KMS-11 (cell line): Measurements from ENCODE around the gene POPDC3.

ENCODE experiments used
- H2AFZ ChIP-seq: fragments of 200-600 bp; sonication (generic); 2 replicates; pipeline ENCODE4 v1.6.1; 2016; ENCODE audit warnings: antibody characterized with exemption, mixed run types, low read depth
- H3K27ac ChIP-seq: fragments of 200-600 bp; sonication (generic); 2 replicates; pipeline ENCODE4 v1.6.1; 2016; ENCODE audit warnings: mild to moderate bottlenecking, mixed run types
- H3K27me3 ChIP-seq: fragments of 200-600 bp; sonication (generic); 2 replicates; pipeline ENCODE4 v1.6.1; 2017; ENCODE audit warnings: mild to moderate bottlenecking, low read depth, mixed run types, moderate library complexity; ENCODE audit not compliant: insufficient read depth
- H3K36me3 ChIP-seq: fragments of 200-600 bp; sonication (generic); 2 replicates; pipeline ENCODE4 v1.6.1; 2017; ENCODE audit warnings: mild to moderate bottlenecking, mixed run types; ENCODE audit not compliant: insufficient read depth
- H3K4me1 ChIP-seq: fragments of 200-600 bp; sonication (generic); 2 replicates; pipeline ENCODE4 v1.6.1; 2016; ENCODE audit warnings: mild to moderate bottlenecking, low read depth, mixed run types; ENCODE audit not compliant: poor library complexity, severe bottlenecking
- H3K4me2 ChIP-seq: fragments of 200-600 bp; sonication (generic); 2 replicates; pipeline ENCODE4 v1.7.0; 2016; ENCODE audit warnings: mild to moderate bottlenecking, mixed run types
- H3K4me3 ChIP-seq: fragments of 200-600 bp; sonication (generic); IDR thresholded peaks from 2 replicates; pipeline ENCODE4 v1.6.1; 2017; ENCODE audit warnings: low read depth, low read length, mixed read lengths; ENCODE audit not compliant: insufficient read depth
- H3K79me2 ChIP-seq: fragments of 200-600 bp; sonication (generic); 2 replicates; pipeline ENCODE4 v1.6.1; 2016; ENCODE audit warnings: low read depth, mixed run types; ENCODE audit not compliant: insufficient read depth
- H3K9ac ChIP-seq: fragments of 200-600 bp; sonication (generic); 2 replicates; pipeline ENCODE4 v1.6.1; 2016; ENCODE audit warnings: mild to moderate bottlenecking, mixed run types
- H4K20me1 ChIP-seq: fragments of 200-600 bp; sonication (generic); 2 replicates; pipeline ENCODE4 v1.6.1; 2016; ENCODE audit warnings: mild to moderate bottlenecking, mixed run types; ENCODE audit not compliant: insufficient read depth
- CTCF ChIP-seq: fragments of 200-600 bp; sonication (generic); conservative IDR thresholded peaks from 2 replicates; pipeline ENCODE4 v1.6.1; 2017; ENCODE audit warnings: low read depth, mild to moderate bottlenecking, antibody characterized with exemption, low read length, moderate library complexity, mixed read lengths

Gene POPDC3

GRCh38 chr6:105212587-105212986 lies 32.8 kb upstream of the POPDC3 start:
- no peak for TF ChIP-seq CTCF
- Histone ChIP-seq H3K27me3 (no peaks in the 10 kb centered on the region), H3K4me3 (no peak overlapping the region), H3K36me3 (no peaks in the 10 kb centered on the region), H3K79me2 (no peaks in the 10 kb centered on the region), H3K4me1 (no peaks in the 10 kb centered on the region), H3K4me2 (no peak overlapping the region), H2AFZ (no peak overlapping the region), H3K27ac (no peak overlapping the region), H3K9ac (no peak overlapping the region), H4K20me1 (no peaks in the 10 kb centered on the region)

- Histone ChIP-seq H4K20me1 (no peaks in the 10 kb centered on the region), H3K4me3 (no peak overlapping the region), H3K4me1 (no peaks in the 10 kb centered on the region), H3K9ac (no peak overlapping the region), H3K79me2 (no peaks in the 10 kb centered on the region), H3K4me2 (no peak overlapping the region), H3K27me3 (no peaks in the 10 kb centered on the region), H2AFZ (no peak overlapping the region), H3K36me3 (no peaks in the 10 kb centered on the region), H3K27ac (no peak overlapping the region)
- TF ChIP-seq CTCF: no peak
Measured at GRCh38 chr6:105211831-105212230, 32.0 kb upstream of the POPDC3 start.

GRCh38 chr6:105210932-105211531 lies 31.2 kb upstream of the POPDC3 start:
- H3K27ac ChIP-seq: no peak overlapping the region
- H4K20me1 ChIP-seq: no peaks in the 10 kb centered on the region
- H2AFZ ChIP-seq: no peak overlapping the region
- H3K79me2 ChIP-seq: no peaks in the 10 kb centered on the region
- no peaks in the 10 kb centered on the region for H3K27me3 ChIP-seq
- H3K9ac ChIP-seq: no peak overlapping the region
- TF ChIP-seq CTCF: no peak
- no peaks in the 10 kb centered on the region for H3K36me3 ChIP-seq
- no peak overlapping the region for H3K4me2 ChIP-seq
- H3K4me3 ChIP-seq: no peak overlapping the region
- H3K4me1 ChIP-seq: no peaks in the 10 kb centered on the region

GRCh38 chr6:105209950-105210706 lies 30.3 kb upstream of the POPDC3 start:
- no peaks in the 10 kb centered on the region for H3K4me1 ChIP-seq
- H3K27ac ChIP-seq: no peak overlapping the region
- H3K27me3 ChIP-seq: no peaks in the 10 kb centered on the region
- H2AFZ ChIP-seq: no peak overlapping the region
- H4K20me1 ChIP-seq: no peaks in the 10 kb centered on the region
- no peaks in the 10 kb centered on the region for H3K79me2 ChIP-seq
- TF ChIP-seq CTCF: no peak
- H3K9ac ChIP-seq: no peak overlapping the region
- no peak overlapping the region for H3K4me2 ChIP-seq
- H3K4me3 ChIP-seq: no peak overlapping the region
- H3K36me3 ChIP-seq: no peaks in the 10 kb centered on the region
